ENCODE measurements around the gene TCEANC2.

The TCEANC2 gene

GRCh38 chr1:54136269-54136896 is 83.0 kb downstream of the TCEANC2 start:
- DNase-seq (ENCODE audit: low read depth) = no peak

GRCh38 chr1:54136963-54137533 is 83.6 kb downstream of the TCEANC2 start:
- DNase-seq (ENCODE audit: low read depth) = no peak

GRCh38 chr1:54137534-54138061 is 84.2 kb downstream of the TCEANC2 start:
- DNase-seq (ENCODE audit: low read depth) = no peak

- DNase-seq (ENCODE audit: low read depth) = no peak
Observed at GRCh38 chr1:54138994-54139393, 85.6 kb downstream of the TCEANC2 start.

- DNase-seq (ENCODE audit: low read depth) = no peak
Observed at GRCh38 chr1:54139711-54140110, 86.3 kb downstream of the TCEANC2 start.

GRCh38 chr1:54142146-54142900 is 88.9 kb downstream of the TCEANC2 start:
- no peak for DNase-seq (ENCODE audit: low read depth)

GRCh38 chr1:54144366-54144765 is 91.0 kb downstream of the TCEANC2 start:
- DNase-seq (ENCODE audit: low read depth) = no peak

GRCh38 chr1:54149734-54150133 is 96.3 kb downstream of the TCEANC2 start:
- no peak for DNase-seq (ENCODE audit: low read depth)

- no peak for DNase-seq (ENCODE audit: low read depth)
Observed at GRCh38 chr1:54151013-54151412, 97.6 kb downstream of the TCEANC2 start.

GRCh38 chr1:54152696-54153095 is 99.3 kb downstream of the TCEANC2 start, which contains the start of gene CDCP2:
CDCP2 (minus strand) TSS chr1:54153000; CDS start chr1:54152922, 78 bp downstream.
- no peak for DNase-seq (ENCODE audit: low read depth)

- peak; percentile 50 for DNase-seq (ENCODE audit: low read depth)
Observed at GRCh38 chr1:54153535-54154439, 100.4 kb downstream of the TCEANC2 start.
